Naive thymus-derived CD4-positive, alpha-beta T cell (primary cell): ENCODE measurements around the gene CDKN2AIPNL. TPM values are rescaled to one million over a fixed set of nuclear protein-coding genes. Genes with fewer than 3 reads are reported as not detected.
A peak's percentile ranks its signal among the peaks of the same experiment; 100 is the strongest.

Source experiments
- ATAC-seq: fragments of 150-1000 bp; cut with Tn5 transposase; 2 replicates; pipeline ENCODE4 v1.10.0; 2021; ENCODE audit warnings: mild to moderate bottlenecking, moderate library complexity
- CTCF ChIA-PET: fragments of 350-600 bp; sonication (Branson Sonifier 250); formaldehyde crosslinking; loops from one replicate; lab custom pipeline; 2021; ENCODE audit warnings: antibody characterized with exemption; lab: Charles Lee
- POLR2A ChIA-PET: fragments of 350-600 bp; sonication (Branson Sonifier 250); formaldehyde crosslinking; loops from one replicate; lab custom pipeline; 2021; ENCODE audit warnings: antibody characterized with exemption, inconsistent platforms; lab: Charles Lee
- DNase-seq, 9 donors: peaks; one replicate each; pipeline versions ENCODE4 v3.0.0 to v3.0.0-alpha.2; 2020 to 2022; ENCODE audit warnings: mixed read lengths in 1 of 9
- H3K27ac ChIP-seq: one replicate; pipeline ENCODE4 v1.7.0; 2013; ENCODE audit warnings: mild to moderate bottlenecking, low read depth, low read length, moderate library complexity
- H3K27me3 ChIP-seq, 2 donors: one replicate each; pipeline ENCODE4 v1.7.0; 2013; ENCODE audit warnings: low read length in 2 of 2, mild to moderate bottlenecking in 2 of 2, moderate library complexity in 2 of 2; ENCODE audit not compliant: control insufficient read depth in 2 of 2, insufficient read depth in 2 of 2
- H3K36me3 ChIP-seq, 3 experiments: 1 replicate in 2 of 3; 2 replicates in 1 of 3; pipeline ENCODE4 v1.7.0; 2013; ENCODE audit warnings: low read length in 3 of 3, mild to moderate bottlenecking in 3 of 3, moderate library complexity in 1 of 3; ENCODE audit not compliant: insufficient read depth in 3 of 3, control insufficient read depth in 2 of 3
- H3K4me1 ChIP-seq, 2 donors: one replicate each; pipeline ENCODE4 v1.7.0; 2013; ENCODE audit warnings: low read length in 2 of 2, mild to moderate bottlenecking in 2 of 2, moderate library complexity in 1 of 2; ENCODE audit not compliant: control insufficient read depth in 2 of 2, insufficient read depth in 2 of 2
- H3K4me3 ChIP-seq: 2 replicates; pipeline ENCODE4 v1.7.0; 2013; ENCODE audit warnings: mild to moderate bottlenecking, low read length
- H3K9me3 ChIP-seq, 3 experiments: 1 replicate in 2 of 3; 2 replicates in 1 of 3; pipeline ENCODE4 v1.7.0; 2013; ENCODE audit warnings: low read length in 3 of 3; ENCODE audit not compliant: control insufficient read depth in 2 of 3
- H3K27ac Mint-ChIP-seq, 9 donors: one replicate each; pipeline ENCODE4 v1.8.0; 2020 to 2022; ENCODE audit warnings: mixed read lengths in 9 of 9, mild to moderate bottlenecking in 8 of 9, moderate library complexity in 5 of 9, inconsistent platforms in 2 of 9
- H3K27me3 Mint-ChIP-seq, 5 donors: one replicate each; pipeline ENCODE4 v1.8.0; 2021 to 2022; ENCODE audit warnings: mixed read lengths in 5 of 5, mild to moderate bottlenecking in 1 of 5
- H3K36me3 Mint-ChIP-seq, 5 donors: one replicate each; pipeline ENCODE4 v1.8.0; 2020 to 2022; ENCODE audit warnings: mixed read lengths in 5 of 5, mild to moderate bottlenecking in 3 of 5, inconsistent platforms in 1 of 5
- H3K4me1 Mint-ChIP-seq, 7 donors: one replicate each; pipeline ENCODE4 v1.8.0; 2020 to 2022; ENCODE audit warnings: mixed read lengths in 7 of 7, mild to moderate bottlenecking in 3 of 7, inconsistent platforms in 1 of 7
- H3K4me3 Mint-ChIP-seq, 10 donors: one replicate each; pipeline ENCODE4 v1.8.0; 2020 to 2022; ENCODE audit warnings: mild to moderate bottlenecking in 10 of 10, mixed read lengths in 10 of 10, moderate library complexity in 6 of 10, inconsistent platforms in 2 of 10
- H3K9me3 Mint-ChIP-seq, 11 donors: one replicate each; pipeline ENCODE4 v1.8.0; 2020 to 2022; ENCODE audit warnings: mixed read lengths in 11 of 11, mild to moderate bottlenecking in 4 of 11, inconsistent platforms in 1 of 11, moderate library complexity in 1 of 11
- intact Hi-C, 2 donors: fragments of 100-400 bp; cut with micrococcal nuclease; formaldehyde crosslinking; loops; one replicate each; pipeline ENCODE4 v1.15.1; 2023
- polyA plus RNA-seq, 2 donors: library from polyadenylated mRNA; unstranded; fragments of 300-500 nt; fragmentation: Illumina TruSeq; gene quantifications; one replicate each; pipeline ENCODE4 v1.2.3, GENCODE V29; 2021
- total RNA-seq, 6 experiments: library from RNA in 5 of 6; stranded (reverse) in 5 of 6; gene quantifications; 1 replicate in 5 of 6; 2 replicates in 1 of 6; pipeline ENCODE4 v1.2.3 and lab custom pipeline; 2021 to 2026

The CDKN2AIPNL gene
- total and polyA plus RNA-seq, 7 experiments from 2014 or later = 11.5 to 29.1 (median 17.8) TPM

GRCh38 chr5:134432677-134433359 lies 21.1 kb upstream of the CDKN2AIPNL start:
- POLR2A ChIA-PET = no interaction called here
- H3K4me3 Mint-ChIP-seq = no peak overlapping the region
- CTCF ChIA-PET = no interaction called here
- no peak for ATAC-seq
- H3K36me3 Mint-ChIP-seq = no peaks in the 10 kb centered on the region
- Histone ChIP-seq H3K27ac (no peak overlapping the region), H3K4me3 (no peak overlapping the region), H3K36me3 (no peaks in the 10 kb centered on the region), H3K9me3 (no peaks in the 10 kb centered on the region), H3K4me1 (peaks cover 0 to 11% of the 10 kb centered on the region in 2 donors), H3K27me3 (no peaks in the 10 kb centered on the region)
- H3K4me1 Mint-ChIP-seq = peaks cover 0 to 31% (median 13%) of the 10 kb centered on the region in 7 donors
- H3K9me3 Mint-ChIP-seq = no peaks in the 10 kb centered on the region
- H3K27ac Mint-ChIP-seq = peak overlapping the region in 1 of 9 donors; percentile 75
- no peak for DNase-seq
- intact Hi-C loops = no loop called here
- peaks cover 0 to 11% (median 0%) of the 10 kb centered on the region in 5 donors for H3K27me3 Mint-ChIP-seq

GRCh38 chr5:134432174-134432573 lies 20.5 kb upstream of the CDKN2AIPNL start:
- ChIA-PET CTCF (no interaction called here), POLR2A (no interaction called here)
- H3K4me1 ChIP-seq = peaks cover 0 to 9% of the 10 kb centered on the region in 2 donors
- intact Hi-C loops = no loop called here
- ATAC-seq (no peak), DNase-seq (no peak)
- H3K4me3 Mint-ChIP-seq = no peak overlapping the region
- no peaks in the 10 kb centered on the region for H3K27me3 ChIP-seq
- H3K4me3 ChIP-seq = no peak overlapping the region
- H3K9me3 Mint-ChIP-seq = no peaks in the 10 kb centered on the region
- H3K9me3 ChIP-seq = no peaks in the 10 kb centered on the region
- peaks cover 0 to 13% (median 0%) of the 10 kb centered on the region in 5 donors for H3K27me3 Mint-ChIP-seq
- peaks cover 0 to 28% (median 12%) of the 10 kb centered on the region in 7 donors for H3K4me1 Mint-ChIP-seq
- H3K27ac Mint-ChIP-seq = no peak overlapping the region
- no peaks in the 10 kb centered on the region for H3K36me3 Mint-ChIP-seq
- no peaks in the 10 kb centered on the region for H3K36me3 ChIP-seq
- H3K27ac ChIP-seq = no peak overlapping the region

- no peaks in the 10 kb centered on the region for H3K4me1 ChIP-seq
- no peak overlapping the region for H3K27ac Mint-ChIP-seq
- H3K27ac ChIP-seq = no peak overlapping the region
- no peak overlapping the region for H3K4me3 ChIP-seq
- H3K4me1 Mint-ChIP-seq = peaks cover 0 to 11% (median 0%) of the 10 kb centered on the region in 7 donors
- no peaks in the 10 kb centered on the region for H3K27me3 ChIP-seq
- POLR2A ChIA-PET = interaction anchor here (1.9 kb wide), 1 partner anchor 94 kb away, joined by 4 read pairs; no protein-coding TSS in a partner anchor
- H3K36me3 Mint-ChIP-seq = no peaks in the 10 kb centered on the region
- H3K4me3 Mint-ChIP-seq = no peak overlapping the region
- no peak for ATAC-seq
- H3K36me3 ChIP-seq = no peaks in the 10 kb centered on the region
- H3K9me3 ChIP-seq = no peaks in the 10 kb centered on the region
- intact Hi-C loops = no loop called here
- no peaks in the 10 kb centered on the region for H3K9me3 Mint-ChIP-seq
- no peak for DNase-seq
- peaks cover 0 to 13% (median 0%) of the 10 kb centered on the region in 5 donors for H3K27me3 Mint-ChIP-seq
- CTCF ChIA-PET = no interaction called here
Observed at GRCh38 chr5:134430001-134430569, 18.4 kb upstream of the CDKN2AIPNL start.

GRCh38 chr5:134427540-134428041 lies 15.9 kb upstream of the CDKN2AIPNL start:
- Mint-ChIP-seq H3K9me3 (no peaks in the 10 kb centered on the region), H3K4me3 (no peak overlapping the region), H3K4me1 (peaks cover 0 to 6% (median 0%) of the 10 kb centered on the region in 7 donors), H3K27ac (peak overlapping the region in 1 of 9 donors; percentile 15), H3K36me3 (no peaks in the 10 kb centered on the region), H3K27me3 (peaks cover 0 to 13% (median 0%) of the 10 kb centered on the region in 5 donors)
- ATAC-seq (no peak), DNase-seq (no peak)
- no peaks in the 10 kb centered on the region for H3K4me1 ChIP-seq
- ChIA-PET CTCF (no interaction called here), POLR2A (interaction anchor here (1.0 to 1.4 kb wide), 2 partner anchors 95 to 99 kb away, joined by 3 to 5 read pairs; no protein-coding TSS in a partner anchor)
- intact Hi-C loops = no loop called here
- no peaks in the 10 kb centered on the region for H3K36me3 ChIP-seq
- H3K27me3 ChIP-seq = no peaks in the 10 kb centered on the region
- H3K4me3 ChIP-seq = no peak overlapping the region
- no peaks in the 10 kb centered on the region for H3K9me3 ChIP-seq
- no peak overlapping the region for H3K27ac ChIP-seq

GRCh38 chr5:134426361-134426760 lies 14.7 kb upstream of the CDKN2AIPNL start:
- no peaks in the 10 kb centered on the region for H3K36me3 ChIP-seq
- CTCF ChIA-PET = interaction anchor here (0.6 kb wide), 1 partner anchor 386 kb away, joined by 3 read pairs; no protein-coding TSS in a partner anchor

GRCh38 chr5:134423376-134423775 lies 11.7 kb upstream of the CDKN2AIPNL start:
- H3K27me3 Mint-ChIP-seq = peaks cover 0 to 10% (median 0%) of the 10 kb centered on the region in 5 donors
- peaks cover 0 to 4% (median 0%) of the 10 kb centered on the region in 5 donors for H3K36me3 Mint-ChIP-seq
- no peak overlapping the region for H3K4me3 ChIP-seq
- intact Hi-C loops = no loop called here
- ChIA-PET POLR2A (interaction anchor here (1.0 kb wide), 1 partner anchor 12 kb away, joined by 3 read pairs; the partner anchor contains the start of gene CDKN2AIPNL), CTCF (no interaction called here)
- H3K4me3 Mint-ChIP-seq = no peak overlapping the region
- no peaks in the 10 kb centered on the region for H3K4me1 ChIP-seq
- H3K36me3 ChIP-seq = no peaks in the 10 kb centered on the region
- no peaks in the 10 kb centered on the region for H3K4me1 Mint-ChIP-seq
- no peak for ATAC-seq
- peaks cover 0 to 2% (median 0%) of the 10 kb centered on the region in 11 donors for H3K9me3 Mint-ChIP-seq
- DNase-seq = no peak
- H3K27me3 ChIP-seq = no peaks in the 10 kb centered on the region
- no peaks in the 10 kb centered on the region for H3K9me3 ChIP-seq
- H3K27ac Mint-ChIP-seq = no peak overlapping the region
- H3K27ac ChIP-seq = no peak overlapping the region

More at GRCh38 chr5:134426361-134426760, 14.7 kb upstream of the CDKN2AIPNL start:
- Histone ChIP-seq H3K4me1 (no peaks in the 10 kb centered on the region), H3K27ac (no peak overlapping the region), H3K4me3 (no peak overlapping the region), H3K27me3 (no peaks in the 10 kb centered on the region), H3K9me3 (no peaks in the 10 kb centered on the region)
- DNase-seq (no peak), ATAC-seq (no peak)
- H3K27ac Mint-ChIP-seq = no peak overlapping the region
- intact Hi-C loops = no loop called here
- POLR2A ChIA-PET = no interaction called here
- peak overlapping the region in 1 of 10 donors; percentile 68 for H3K4me3 Mint-ChIP-seq
- H3K9me3 Mint-ChIP-seq = no peaks in the 10 kb centered on the region
- no peaks in the 10 kb centered on the region for H3K4me1 Mint-ChIP-seq
- peaks cover 0 to 2% (median 0%) of the 10 kb centered on the region in 5 donors for H3K36me3 Mint-ChIP-seq
- H3K27me3 Mint-ChIP-seq = peaks cover 0 to 16% (median 0%) of the 10 kb centered on the region in 5 donors
